Parathyroid adenoma (tissue), 2 donors: ENCODE results near the gene QRICH2.

Source experiments
- H2AFZ ChIP-seq: fragments of 300-600 bp; sonication (generic); one replicate; pipeline ENCODE4 v1.7.0; 2017; ENCODE audit warnings: antibody characterized with exemption, mild to moderate bottlenecking
- H3K27ac ChIP-seq: fragments of 300-600 bp; sonication (generic); one replicate; pipeline ENCODE4 v1.7.0; 2017
- H3K27me3 ChIP-seq: fragments of 300-600 bp; sonication (generic); one replicate; pipeline ENCODE4 v1.7.0; 2017; ENCODE audit warnings: low read length; ENCODE audit not compliant: control insufficient read depth, insufficient read depth
- H3K36me3 ChIP-seq: fragments of 300-600 bp; sonication (generic); one replicate; pipeline ENCODE4 v1.7.0; 2017; ENCODE audit warnings: low read length; ENCODE audit not compliant: control insufficient read depth, insufficient read depth
- H3K4me1 ChIP-seq: fragments of 300-600 bp; sonication (generic); one replicate; pipeline ENCODE4 v1.7.0; 2017; ENCODE audit warnings: control low read depth
- H3K4me2 ChIP-seq: fragments of 300-600 bp; sonication (generic); one replicate; pipeline ENCODE4 v1.7.0; 2017; ENCODE audit warnings: low read length
- H3K4me3 ChIP-seq: fragments of 300-600 bp; sonication (generic); one replicate; pipeline ENCODE4 v1.7.0; 2017; ENCODE audit warnings: low read depth, low read length
- H3K79me2 ChIP-seq: fragments of 300-600 bp; sonication (generic); one replicate; pipeline ENCODE4 v1.7.0; 2017; ENCODE audit warnings: control low read depth
- H3K9ac ChIP-seq: fragments of 300-600 bp; sonication (generic); one replicate; pipeline ENCODE4 v1.7.0; 2017; ENCODE audit warnings: mild to moderate bottlenecking
- H3K9me3 ChIP-seq: fragments of 300-600 bp; sonication (generic); one replicate; pipeline ENCODE4 v1.7.0; 2017; ENCODE audit warnings: low read length; ENCODE audit not compliant: control insufficient read depth
- CTCF ChIP-seq: fragments of 300-600 bp; sonication (generic); IDR thresholded peaks from one replicate; pipeline ENCODE4 v1.7.0; 2017; ENCODE audit warnings: antibody characterized with exemption, mild to moderate bottlenecking
- donor health status: primary hyperparathyroidism.

Gene QRICH2

GRCh38 chr17:76354317-76354729 lies 46.2 kb upstream of the QRICH2 start:
- H2AFZ ChIP-seq: peak overlapping the region; percentile 96
- peak overlapping the region; percentile 92 for H3K4me2 ChIP-seq
- H3K4me3 ChIP-seq: peak overlapping the region; percentile 81
- H3K36me3 ChIP-seq: no peaks in the 10 kb centered on the region
- H3K79me2 ChIP-seq: peaks cover 14% of the 10 kb centered on the region
- no peak for TF ChIP-seq CTCF
- H3K27ac ChIP-seq: peak overlapping the region; percentile 93
- no peaks in the 10 kb centered on the region for H3K4me1 ChIP-seq
- no peaks in the 10 kb centered on the region for H3K27me3 ChIP-seq
- peak overlapping the region; percentile 38 for H3K9ac ChIP-seq
- no peaks in the 10 kb centered on the region for H3K9me3 ChIP-seq

- Histone ChIP-seq H3K4me2 (peak within 1 kb of the TSS; percentile 92), H3K36me3 (no peaks in the 10 kb centered on the region), H3K27me3 (no peaks in the 10 kb centered on the region), H2AFZ (peak within 1 kb of the TSS; percentile 96), H3K4me1 (no peaks in the 10 kb centered on the region), H3K9me3 (no peaks in the 10 kb centered on the region), H3K27ac (peak within 1 kb of the TSS; percentile 93), H3K9ac (peak within 1 kb of the TSS; percentile 69), H3K4me3 (peak within 1 kb of the TSS; percentile 81), H3K79me2 (peaks cover 14% of the 10 kb centered on the region)
- TF ChIP-seq CTCF: peak; percentile 56
Measured at GRCh38 chr17:76353599-76354316, 45.7 kb upstream of the QRICH2 start, which contains the start of gene PRPSAP1. PRPSAP1 (minus strand) TSS chr17:76353916; CDS start chr17:76353703, 213 bp downstream.

GRCh38 chr17:76353004-76353598 lies 45.0 kb upstream of the QRICH2 start:
- H3K27me3 ChIP-seq: no peaks in the 10 kb centered on the region
- peak overlapping the region; percentile 93 for H3K27ac ChIP-seq
- no peaks in the 10 kb centered on the region for H3K9me3 ChIP-seq
- H2AFZ ChIP-seq: peak overlapping the region; percentile 96
- H3K4me2 ChIP-seq: peak overlapping the region; percentile 92
- no peaks in the 10 kb centered on the region for H3K4me1 ChIP-seq
- peak overlapping the region; percentile 81 for H3K4me3 ChIP-seq
- no peaks in the 10 kb centered on the region for H3K36me3 ChIP-seq
- H3K79me2 ChIP-seq: peaks cover 14% of the 10 kb centered on the region
- H3K9ac ChIP-seq: peak overlapping the region; percentile 69
- TF ChIP-seq CTCF: no peak

GRCh38 chr17:76351526-76352071 lies 43.5 kb upstream of the QRICH2 start:
- TF ChIP-seq CTCF: no peak
- H3K27ac ChIP-seq: no peak overlapping the region

More at GRCh38 chr17:76351526-76352071, 43.5 kb upstream of the QRICH2 start:
- H3K4me2 ChIP-seq: peak overlapping the region; percentile 59
- H3K9ac ChIP-seq: no peak overlapping the region
- no peaks in the 10 kb centered on the region for H3K4me1 ChIP-seq
- H3K9me3 ChIP-seq: no peaks in the 10 kb centered on the region
- no peaks in the 10 kb centered on the region for H3K36me3 ChIP-seq
- H3K4me3 ChIP-seq: peak overlapping the region; percentile 43
- H3K27me3 ChIP-seq: no peaks in the 10 kb centered on the region
- peaks cover 17% of the 10 kb centered on the region for H3K79me2 ChIP-seq
- H2AFZ ChIP-seq: no peak overlapping the region
